HepG2 (cell line): ENCODE measurements around the gene OXLD1. TPM values are rescaled to one million over a fixed set of nuclear protein-coding genes. Genes with fewer than 3 reads are reported as not detected.

Experiments used
- ATAC-seq: fragments of 200-7000 bp; cut with Tn5 transposase; 3 replicates; pipeline ENCODE4 v1.9.1; 2020; ENCODE audit warnings: mild to moderate bottlenecking, moderate library complexity
- BruUV-seq: library from RNA; stranded (reverse); fragments of 400-500 nt; replicated peaks from 2 replicates; lab custom pipeline; 2021; lab: Mats Ljungman, UMichigan
- CTCF ChIA-PET: fragments of 300-600 bp; formaldehyde crosslinking; extraction: SDS; loops from one replicate; lab custom pipeline; 2021; ENCODE audit warnings: low total read pairs, inconsistent platforms, low intra/inter-chr PET ratio; lab: Yijun Ruan, JAX
- POLR2A ChIA-PET: fragments of 350-600 bp; sonication (Branson Sonifier 250); formaldehyde crosslinking; loops from one replicate; lab custom pipeline; 2020; ENCODE audit warnings: antibody characterized with exemption, inconsistent platforms; lab: Yijun Ruan, JAX
- DNase-seq: peaks from one replicate; pipeline ENCODE4 v3.0.0-alpha.2; 2015; ENCODE audit warnings: low spot score
- FAIRE-seq: peaks from 3 replicates; lab custom pipeline; 2011; peaks lifted over from hg19 to GRCh38; lab: Jason Lieb, UNC
- H2AFZ ChIP-seq: one replicate; pipeline ENCODE4 v1.6.1; 2011; ENCODE audit warnings: low read length, inconsistent platforms
- H3K27ac ChIP-seq: fragments of 300-600 bp; 3 replicates; pipeline ENCODE4 v1.8.0; 2011; ENCODE audit warnings: mixed run types, mild to moderate bottlenecking, mixed read lengths, low read length, inconsistent platforms; ENCODE audit not compliant: insufficient read depth; ENCODE audit errors: extremely low read length
- H3K27me3 ChIP-seq, 2 experiments: fragments of 200-600 bp in 1 of 2; 2 replicates in 1 of 2; 3 replicates in 1 of 2; pipeline versions ENCODE4 v1.6.0 to v1.8.0; 2011; ENCODE audit warnings: low read length in 2 of 2, mild to moderate bottlenecking in 2 of 2, moderate library complexity in 2 of 2, inconsistent platforms in 1 of 2; ENCODE audit not compliant: insufficient read depth in 2 of 2, control insufficient read depth in 1 of 2
- H3K36me3 ChIP-seq, 2 experiments: fragments of 200-600 bp in 1 of 2; replicated peaks in 1 of 2; 2 replicates in 1 of 2; 3 replicates in 1 of 2; pipeline versions ENCODE4 v1.5.1 to v1.8.0; 2011; ENCODE audit warnings: low read length in 2 of 2, inconsistent platforms in 1 of 2; ENCODE audit not compliant: insufficient read depth in 2 of 2, control insufficient read depth in 1 of 2
- H3K4me1 ChIP-seq: 2 replicates; pipeline ENCODE4 v1.5.1; 2012; ENCODE audit warnings: low read length, inconsistent platforms; ENCODE audit not compliant: insufficient read depth
- H3K4me2 ChIP-seq: 2 replicates; pipeline ENCODE4 v1.6.0; 2011; ENCODE audit warnings: low read depth, low read length, inconsistent platforms
- H3K4me3 ChIP-seq, 3 experiments: fragments of 200-600 bp in 1 of 3; sonication (generic), shearing (Covaris generic) in 1 of 3; replicated peaks in 1 of 3; 2 replicates each; pipeline ENCODE4 v1.5.1; 2011 to 2016; ENCODE audit warnings: low read length in 3 of 3, inconsistent platforms in 2 of 3, low read depth in 2 of 3, mild to moderate bottlenecking in 2 of 3, control low read depth in 1 of 3, mixed read lengths in 1 of 3; ENCODE audit not compliant: insufficient read depth in 1 of 3
- H3K79me2 ChIP-seq: one replicate; pipeline ENCODE4 v1.6.1; 2011; ENCODE audit warnings: low read length, inconsistent platforms; ENCODE audit not compliant: insufficient read depth
- H3K9ac ChIP-seq: 2 replicates; pipeline ENCODE4 v1.6.0; 2011; ENCODE audit warnings: mild to moderate bottlenecking, low read depth, low read length, inconsistent platforms; ENCODE audit not compliant: insufficient read depth
- H3K9me3 ChIP-seq: 2 replicates; pipeline ENCODE4 v1.5.1; 2012; ENCODE audit warnings: mild to moderate bottlenecking, low read length
- H4K20me1 ChIP-seq: 2 replicates; pipeline ENCODE4 v1.6.0; 2011; ENCODE audit warnings: inconsistent platforms, mild to moderate bottlenecking, low read length, moderate library complexity; ENCODE audit not compliant: insufficient read depth
- BCL3 ChIP-seq: sonication (generic); formaldehyde crosslinking; IDR thresholded peaks from 2 replicates; pipeline ENCODE4 v1.5.1; 2020; ENCODE audit warnings: mild to moderate bottlenecking, missing genetic modification reagents, moderate library complexity
- FOSL1 ChIP-seq: sonication (generic); formaldehyde crosslinking; IDR thresholded peaks from 2 replicates; pipeline ENCODE4 v1.9.0; 2021; ENCODE audit warnings: missing genetic modification reagents, borderline replicate concordance
- FOSL2 ChIP-seq: sonication (generic); formaldehyde crosslinking; IDR thresholded peaks from 2 replicates; pipeline ENCODE4 v1.4.0; 2020; ENCODE audit warnings: missing genetic modification reagents
- HES4 ChIP-seq: sonication (generic); formaldehyde crosslinking; IDR thresholded peaks from 2 replicates; pipeline ENCODE4 v1.9.0; 2021; ENCODE audit warnings: mild to moderate bottlenecking, missing genetic modification reagents, borderline replicate concordance
- HMG20A ChIP-seq: IDR thresholded peaks from 2 replicates; pipeline ENCODE4 v1.6.1; 2016; ENCODE audit warnings: borderline replicate concordance
- HOXA9 ChIP-seq: sonication (generic); formaldehyde crosslinking; IDR thresholded peaks from 2 replicates; pipeline ENCODE4 v1.8.1; 2022; ENCODE audit warnings: missing genetic modification reagents, mild to moderate bottlenecking, moderate library complexity, borderline replicate concordance
- JDP2 ChIP-seq: sonication (generic); formaldehyde crosslinking; IDR thresholded peaks from 2 replicates; pipeline ENCODE4 v1.8.1; 2022; ENCODE audit warnings: missing genetic modification reagents, borderline replicate concordance
- MAF1 ChIP-seq: sonication (generic); formaldehyde crosslinking; IDR thresholded peaks from 2 replicates; pipeline ENCODE4 v1.5.0; 2020; ENCODE audit warnings: missing genetic modification reagents, borderline replicate concordance
- RARA ChIP-seq: IDR thresholded peaks from 2 replicates; pipeline ENCODE4 v1.6.1; 2016; ENCODE audit warnings: missing genetic modification reagents, missing compliant biosample characterization
- TCF12 ChIP-seq, 2 experiments: fragments of 450-650 bp in 1 of 2; sonication (generic) in 1 of 2; formaldehyde crosslinking in 1 of 2; IDR thresholded peaks; 2 replicates each; pipeline versions ENCODE4 v1.6.1 to v1.8.0; 2017 to 2022; ENCODE audit warnings: antibody characterized with exemption in 1 of 2, mild to moderate bottlenecking in 1 of 2, missing genetic modification reagents in 1 of 2, moderate library complexity in 1 of 2
- TP53 ChIP-seq: sonication (generic); formaldehyde crosslinking; conservative IDR thresholded peaks from 2 replicates; pipeline ENCODE4 v1.4.0; 2020; ENCODE audit warnings: missing genetic modification reagents
- XBP1 ChIP-seq: sonication (generic); formaldehyde crosslinking; IDR thresholded peaks from 2 replicates; pipeline ENCODE4 v1.5.0; 2020; ENCODE audit warnings: missing genetic modification reagents
- YEATS2 ChIP-seq: sonication (generic); formaldehyde crosslinking; IDR thresholded peaks from 2 replicates; pipeline ENCODE4 v1.4.0; 2020; ENCODE audit warnings: missing genetic modification reagents, borderline replicate concordance
- ZFP36L2 ChIP-seq: sonication (generic); formaldehyde crosslinking; IDR thresholded peaks from 2 replicates; pipeline ENCODE4 v1.4.0; 2020; ENCODE audit warnings: missing genetic modification reagents
- ZNF274 ChIP-seq: sonication (generic); formaldehyde crosslinking; IDR thresholded peaks from 2 replicates; pipeline ENCODE4 v1.5.1; 2020; ENCODE audit warnings: mild to moderate bottlenecking, missing genetic modification reagents
- ZNF343 ChIP-seq: sonication (generic); formaldehyde crosslinking; IDR thresholded peaks from 2 replicates; pipeline ENCODE4 v1.4.0; 2020; ENCODE audit warnings: mild to moderate bottlenecking, missing genetic modification reagents
- ZNF598 ChIP-seq: sonication (generic); formaldehyde crosslinking; IDR thresholded peaks from 2 replicates; pipeline ENCODE4 v1.5.1; 2020; ENCODE audit warnings: mild to moderate bottlenecking, missing genetic modification reagents, borderline replicate concordance
- ZNF777 ChIP-seq: sonication (generic); formaldehyde crosslinking; IDR thresholded peaks from 2 replicates; pipeline ENCODE4 v1.4.0; 2020; ENCODE audit warnings: missing genetic modification reagents
- ZNF788 ChIP-seq: sonication (generic); formaldehyde crosslinking; IDR thresholded peaks from 2 replicates; pipeline ENCODE4 v1.5.0; 2020; ENCODE audit warnings: mild to moderate bottlenecking, missing genetic modification reagents, borderline replicate concordance
- WGBS: methylation state at CpG from one replicate; pipeline ENCODE4 v1.1.6; 2017; ENCODE audit warnings: low lambda C conversion rate; 5-methylcytosine and 5-hydroxymethylcytosine counted together
- in situ Hi-C: cut with HindIII; loops from 2 replicates; pipeline ENCODE4 v1.10.0; 2017; ENCODE audit warnings: low pct_unique_long_range_greater_than_20kb; ENCODE audit not compliant: extremely low pct_ligation_motif_present
- intact Hi-C: fragments of 100-400 bp; cut with micrococcal nuclease; formaldehyde crosslinking; loops from one replicate; pipeline ENCODE4 v1.10.0; 2022; ENCODE audit not compliant: unreplicated experiment
- polyA plus RNA-seq, 8 experiments: library from polyadenylated mRNA; depleted of rRNA in 3 of 8; stranded (reverse) in 7 of 8; unstranded in 1 of 8; fragments of >200 nt; fragmentation: Illumina TruSeq in 4 of 8; extraction: Trizol in 4 of 8; gene quantifications; 2 replicates each; pipeline versions ENCODE4 v1.2.1 to v1.2.3, GENCODE V29; 2011 to 2016; ENCODE audit warnings: low read depth in 4 of 8, missing spikeins in 1 of 8, mixed read lengths in 1 of 8; ENCODE audit not compliant: insufficient read depth in 1 of 8
- total RNA-seq, 5 experiments: library from RNA; depleted of rRNA; stranded (reverse); fragments of >200 nt; fragmentation: Illumina TruSeq; extraction: Trizol; gene quantifications; 2 replicates each; pipeline ENCODE4 v1.2.3, GENCODE V29; 2016; ENCODE audit warnings: low read depth in 1 of 5
- TF ChIP-seq, protein P1 (sequence below): sonication (generic); formaldehyde crosslinking; IDR thresholded peaks from 2 replicates; pipeline ENCODE4 v1.4.0; 2020; ENCODE audit warnings: missing genetic modification reagents, mild to moderate bottlenecking, borderline replicate concordance
- TF ChIP-seq, protein P2 (sequence below): sonication (generic); formaldehyde crosslinking; IDR thresholded peaks from 2 replicates; pipeline ENCODE4 v1.4.0; 2020; ENCODE audit warnings: missing genetic modification reagents, borderline replicate concordance

The OXLD1 gene
- total and polyA plus RNA-seq, 2 of the 13 experiments (the other 11 are each of a cell fraction or from before 2014, with no cell fraction given), result 27.1 to 37.5 TPM

DNA sequence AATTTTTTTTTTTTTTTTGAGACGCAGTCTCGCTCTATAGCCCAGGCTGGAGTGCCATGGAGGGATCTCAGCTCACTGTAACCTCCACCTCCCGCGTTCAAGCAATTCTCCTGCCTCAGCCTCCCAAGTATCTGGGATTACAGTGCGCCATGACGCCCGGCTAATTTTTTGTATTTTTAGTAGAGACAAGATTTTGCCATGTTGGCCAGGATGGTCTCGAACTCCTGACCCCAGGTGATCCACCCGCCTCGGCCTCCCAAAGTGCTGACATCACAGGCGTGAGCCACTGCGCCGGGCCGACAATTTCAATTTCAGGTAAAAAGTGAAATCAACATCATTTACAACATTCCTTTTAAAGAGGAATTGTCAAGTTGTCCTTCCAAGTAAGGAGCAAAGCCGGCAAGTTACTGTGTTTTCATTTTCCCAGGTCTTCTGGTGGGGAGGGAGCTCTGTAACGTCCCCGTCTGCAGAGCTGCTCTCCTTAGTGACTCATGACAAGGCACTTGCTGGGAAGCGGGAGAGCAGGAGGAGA is 30.4 kb downstream of the OXLD1 start:
- ATAC-seq, result no peak
- intact Hi-C loops (loop anchor here (2.0 kb wide), 1 partner anchor 31 kb away; the partner anchor contains the start of genes CCDC137 and OXLD1), in situ Hi-C loops (no loop called here)
- no peak for FAIRE-seq
- peak overlapping the region; percentile 87 for H3K27ac ChIP-seq
- H3K4me1 ChIP-seq, result peaks cover 36% of the 10 kb centered on the region
- H3K9me3 ChIP-seq, result no peaks in the 10 kb centered on the region
- H3K9ac ChIP-seq, result peak overlapping the region; percentile 92
- DNase-seq, result no peak
- 4% methylated on average over 18 of the region's 18 CpGs for WGBS
- H2AFZ ChIP-seq, result no peak overlapping the region
- H3K79me2 ChIP-seq, result peaks cover 38% of the 10 kb centered on the region
- H4K20me1 ChIP-seq, result peaks cover 19% of the 10 kb centered on the region
- H3K4me2 ChIP-seq, result peak overlapping the region; percentile 95
- H3K4me3 ChIP-seq, result peak overlapping the region; percentile 73 to 89 (median 80)
- H3K36me3 ChIP-seq, result peaks cover 3 to 4% of the 10 kb centered on the region in 2 experiments; a peak in 3 of 5 replicates
- ChIA-PET POLR2A (interaction anchor here (0.7 to 2.3 kb wide), 10 partner anchors 11 to 78 kb away, joined by 3 to 15 read pairs (median 4); partner anchors contain the start of genes CCDC137, MRPL12 and OXLD1), CTCF (no interaction called here)
- no TSS peak for BruUV-seq
- no peaks in the 10 kb centered on the region; a peak in 1 of 5 replicates for H3K27me3 ChIP-seq
- TF ChIP-seq YEATS2 (CRISPR knock-in tag) (0 out of 2 replicates have a peak, but pooled peaks have one; percentile 30), ZNF777 (CRISPR knock-in tag) (0 out of 2 replicates have a peak, but pooled peaks have one; percentile 18), HOXA9 (no peak), ZNF598 (CRISPR knock-in tag) (peak; percentile 76; the same call in 1 of the 2 replicates), HES4 (no peak), HMG20A (CRISPR knock-in tag) (no peak), FOSL2 (CRISPR knock-in tag) (peak; percentile 42; the same call in 1 of the 2 replicates), TP53 (0 out of 2 replicates have a peak, but pooled peaks have one; percentile 39), RARA (CRISPR knock-in tag) (no peak), ZNF788 (CRISPR knock-in tag) (peak; percentile 7; the same call in 1 of the 2 replicates), TCF12 (IDR thresholded peaks at IDR 0.05) (no peak), TCF12 (CRISPR knock-in tag; IDR thresholded peaks at IDR 0.05) (no peak), MAF1 (CRISPR knock-in tag) (no peak), ZFP36L2 (CRISPR knock-in tag) (no peak), XBP1 (CRISPR knock-in tag) (no peak), ZNF343 (no peak), JDP2 (CRISPR knock-in tag) (no peak), BCL3 (CRISPR knock-in tag) (0 out of 2 replicates have a peak, but pooled peaks have one; percentile 2), FOSL1 (CRISPR knock-in tag) (no peak), ZNF274 (CRISPR knock-in tag) (peak; percentile 71; the same call in 1 of the 2 replicates)
- TF ChIP-seq, protein P1, sequence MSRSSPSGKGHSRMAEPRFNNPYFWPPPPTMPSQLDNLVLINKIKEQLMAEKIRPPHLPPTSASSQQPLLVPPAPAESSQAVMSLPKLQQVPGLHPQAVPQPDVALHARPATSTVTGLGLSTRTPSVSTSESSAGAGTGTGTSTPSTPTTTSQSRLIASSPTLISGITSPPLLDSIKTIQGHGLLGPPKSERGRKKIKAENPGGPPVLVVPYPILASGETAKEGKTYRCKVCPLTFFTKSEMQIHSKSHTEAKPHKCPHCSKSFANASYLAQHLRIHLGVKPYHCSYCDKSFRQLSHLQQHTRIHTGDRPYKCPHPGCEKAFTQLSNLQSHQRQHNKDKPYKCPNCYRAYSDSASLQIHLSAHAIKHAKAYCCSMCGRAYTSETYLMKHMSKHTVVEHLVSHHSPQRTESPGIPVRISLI (CRISPR knock-in tag), result no peak
- TF ChIP-seq, protein P2, sequence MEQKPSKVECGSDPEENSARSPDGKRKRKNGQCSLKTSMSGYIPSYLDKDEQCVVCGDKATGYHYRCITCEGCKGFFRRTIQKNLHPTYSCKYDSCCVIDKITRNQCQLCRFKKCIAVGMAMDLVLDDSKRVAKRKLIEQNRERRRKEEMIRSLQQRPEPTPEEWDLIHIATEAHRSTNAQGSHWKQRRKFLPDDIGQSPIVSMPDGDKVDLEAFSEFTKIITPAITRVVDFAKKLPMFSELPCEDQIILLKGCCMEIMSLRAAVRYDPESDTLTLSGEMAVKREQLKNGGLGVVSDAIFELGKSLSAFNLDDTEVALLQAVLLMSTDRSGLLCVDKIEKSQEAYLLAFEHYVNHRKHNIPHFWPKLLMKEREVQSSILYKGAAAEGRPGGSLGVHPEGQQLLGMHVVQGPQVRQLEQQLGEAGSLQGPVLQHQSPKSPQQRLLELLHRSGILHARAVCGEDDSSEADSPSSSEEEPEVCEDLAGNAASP (CRISPR knock-in tag), result no peak
